ENCODE measurements around the gene NAA60.

- TF ChIP-seq, protein P1, sequence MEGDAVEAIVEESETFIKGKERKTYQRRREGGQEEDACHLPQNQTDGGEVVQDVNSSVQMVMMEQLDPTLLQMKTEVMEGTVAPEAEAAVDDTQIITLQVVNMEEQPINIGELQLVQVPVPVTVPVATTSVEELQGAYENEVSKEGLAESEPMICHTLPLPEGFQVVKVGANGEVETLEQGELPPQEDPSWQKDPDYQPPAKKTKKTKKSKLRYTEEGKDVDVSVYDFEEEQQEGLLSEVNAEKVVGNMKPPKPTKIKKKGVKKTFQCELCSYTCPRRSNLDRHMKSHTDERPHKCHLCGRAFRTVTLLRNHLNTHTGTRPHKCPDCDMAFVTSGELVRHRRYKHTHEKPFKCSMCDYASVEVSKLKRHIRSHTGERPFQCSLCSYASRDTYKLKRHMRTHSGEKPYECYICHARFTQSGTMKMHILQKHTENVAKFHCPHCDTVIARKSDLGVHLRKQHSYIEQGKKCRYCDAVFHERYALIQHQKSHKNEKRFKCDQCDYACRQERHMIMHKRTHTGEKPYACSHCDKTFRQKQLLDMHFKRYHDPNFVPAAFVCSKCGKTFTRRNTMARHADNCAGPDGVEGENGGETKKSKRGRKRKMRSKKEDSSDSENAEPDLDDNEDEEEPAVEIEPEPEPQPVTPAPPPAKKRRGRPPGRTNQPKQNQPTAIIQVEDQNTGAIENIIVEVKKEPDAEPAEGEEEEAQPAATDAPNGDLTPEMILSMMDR (IDR thresholded peaks at IDR 0.05; ENCODE audit: low read length), result no peak
- TF ChIP-seq EZH2 (IDR thresholded peaks at IDR 0.05; ENCODE audit: borderline replicate concordance, low read length), result no peak
Measured at GRCh38 chr16:3454631-3455147, 11.2 kb downstream of the NAA60 start.

Data from OCI-LY1 (cell line).